BE2C (cell line): ENCODE results near the gene SLAMF9.
"Not testable (repeated sequence)": the region's sequence is repeated elsewhere in the genome, so short reads cannot be mapped to it uniquely, and the experiment has no call there.

Source experiments
- DNase-seq: peaks from one replicate; pipeline ENCODE4 v3.0.0-alpha.2; 2020
- H3K27me3 ChIP-seq: fragments of 250-450 bp; sonication (Bioruptor Pico); 2 replicates; pipeline ENCODE4 v1.5.1; 2020; ENCODE audit warnings: mild to moderate bottlenecking
- H3K36me3 ChIP-seq: fragments of 250-450 bp; sonication (Bioruptor Pico); 2 replicates; pipeline ENCODE4 v1.5.1; 2020; ENCODE audit warnings: mild to moderate bottlenecking
- H3K4me1 ChIP-seq: fragments of 250-450 bp; sonication (Bioruptor Pico); 2 replicates; pipeline ENCODE4 v1.5.1; 2020
- H3K4me3 ChIP-seq: 2 replicates; pipeline ENCODE4 v1.5.1; 2011; ENCODE audit warnings: low read depth, low read length
- H3K9me3 ChIP-seq: fragments of 250-450 bp; sonication (Bioruptor Pico); 2 replicates; pipeline ENCODE4 v1.5.1; 2020
- TF ChIP-seq, protein P1 (sequence below): IDR thresholded peaks from 2 replicates; pipeline ENCODE4 v1.5.1; 2012; ENCODE audit warnings: mild to moderate bottlenecking, low read depth, low read length

The SLAMF9 gene

DNA sequence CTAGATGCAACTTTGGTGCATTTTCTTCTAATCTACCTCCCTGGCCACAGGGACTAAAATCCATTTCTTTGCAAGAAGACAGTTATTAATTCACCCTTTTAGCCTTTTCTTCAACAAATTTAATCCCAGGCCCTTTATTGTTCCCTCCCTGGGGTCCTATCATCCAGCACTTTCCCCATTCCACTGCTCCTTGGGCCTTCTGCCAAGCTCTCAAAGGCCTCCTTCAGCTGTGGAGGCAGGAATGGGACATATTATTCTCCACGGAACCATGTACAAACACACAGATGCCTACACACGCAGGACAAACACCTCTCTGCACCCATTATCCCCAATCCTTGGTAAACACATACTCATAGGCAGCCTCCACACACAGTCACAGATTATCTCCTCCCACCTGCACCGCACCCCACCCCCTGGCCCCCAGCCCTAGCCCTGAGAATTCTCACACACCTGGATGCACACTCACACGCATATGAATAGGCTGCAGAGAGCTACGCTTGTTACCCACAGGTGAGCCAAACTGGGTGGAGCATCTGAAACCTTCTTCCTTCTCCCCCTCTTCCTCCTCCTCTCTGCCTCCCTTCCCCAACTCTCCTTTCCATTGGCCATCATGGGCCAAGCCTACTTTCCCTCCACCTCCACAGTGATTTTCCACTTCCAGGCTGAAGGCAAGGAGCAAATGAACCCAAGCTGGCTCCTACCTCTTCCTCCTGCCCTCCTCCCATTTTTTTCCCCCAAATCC lies 40.4 kb downstream of the SLAMF9 start:
- peaks cover 36% of the 10 kb centered on the region for H3K4me1 ChIP-seq

DNA sequence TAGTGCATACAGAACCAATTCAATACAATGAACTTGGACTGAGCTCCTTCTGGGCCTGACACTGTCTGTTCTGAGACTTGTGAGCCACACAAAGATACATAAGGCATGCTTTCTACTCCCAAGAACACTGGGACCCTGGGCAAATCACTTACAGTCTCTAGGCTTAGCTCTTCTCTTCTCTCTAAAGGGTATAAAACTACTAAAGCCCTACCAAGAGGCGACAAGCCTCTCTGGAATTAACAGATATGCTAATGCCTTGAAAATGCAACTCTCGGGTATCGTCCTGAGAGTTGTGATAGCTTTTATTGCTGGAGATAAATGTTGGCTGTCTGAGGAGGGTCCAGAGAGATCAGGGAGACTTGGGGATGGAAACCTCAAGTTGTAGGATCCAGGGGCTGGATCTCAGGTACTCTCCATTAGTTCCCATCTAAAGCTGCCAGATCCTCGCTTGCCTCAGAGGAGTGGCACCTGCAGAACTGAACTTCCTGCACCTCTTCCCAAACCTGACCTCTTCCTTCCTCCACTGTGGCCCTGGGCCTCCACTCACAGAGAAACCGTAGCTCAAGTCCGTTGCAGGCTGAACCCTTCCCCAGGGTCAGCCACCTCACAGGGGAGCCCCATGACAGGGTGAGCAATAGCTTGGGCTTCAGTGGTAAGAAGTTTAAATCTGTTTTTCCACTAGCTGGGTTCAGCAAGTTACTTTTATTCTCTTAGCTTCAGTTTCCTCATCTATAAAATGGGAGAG lies 42.5 kb downstream of the SLAMF9 start:
- TF ChIP-seq, protein P1, sequence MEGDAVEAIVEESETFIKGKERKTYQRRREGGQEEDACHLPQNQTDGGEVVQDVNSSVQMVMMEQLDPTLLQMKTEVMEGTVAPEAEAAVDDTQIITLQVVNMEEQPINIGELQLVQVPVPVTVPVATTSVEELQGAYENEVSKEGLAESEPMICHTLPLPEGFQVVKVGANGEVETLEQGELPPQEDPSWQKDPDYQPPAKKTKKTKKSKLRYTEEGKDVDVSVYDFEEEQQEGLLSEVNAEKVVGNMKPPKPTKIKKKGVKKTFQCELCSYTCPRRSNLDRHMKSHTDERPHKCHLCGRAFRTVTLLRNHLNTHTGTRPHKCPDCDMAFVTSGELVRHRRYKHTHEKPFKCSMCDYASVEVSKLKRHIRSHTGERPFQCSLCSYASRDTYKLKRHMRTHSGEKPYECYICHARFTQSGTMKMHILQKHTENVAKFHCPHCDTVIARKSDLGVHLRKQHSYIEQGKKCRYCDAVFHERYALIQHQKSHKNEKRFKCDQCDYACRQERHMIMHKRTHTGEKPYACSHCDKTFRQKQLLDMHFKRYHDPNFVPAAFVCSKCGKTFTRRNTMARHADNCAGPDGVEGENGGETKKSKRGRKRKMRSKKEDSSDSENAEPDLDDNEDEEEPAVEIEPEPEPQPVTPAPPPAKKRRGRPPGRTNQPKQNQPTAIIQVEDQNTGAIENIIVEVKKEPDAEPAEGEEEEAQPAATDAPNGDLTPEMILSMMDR = no peak
- peaks cover 33% of the 10 kb centered on the region for H3K4me1 ChIP-seq
- H3K9me3 ChIP-seq = no peaks in the 10 kb centered on the region
- no peak overlapping the region for H3K4me3 ChIP-seq
- H3K36me3 ChIP-seq = no peaks in the 10 kb centered on the region
- no peaks in the 10 kb centered on the region for H3K27me3 ChIP-seq
- no peak for DNase-seq

More for the DNA sequence above, 40.4 kb downstream of the SLAMF9 start:
- DNase-seq = no peak
- TF ChIP-seq, protein P1 = no peak
- no peak overlapping the region for H3K4me3 ChIP-seq
- H3K36me3 ChIP-seq = 0 out of 2 replicates have a peak, but pooled peaks cover under 1% of the 10 kb centered on the region
- H3K9me3 ChIP-seq = no peaks in the 10 kb centered on the region; the same call in 1 of the 2 replicates
- H3K27me3 ChIP-seq = no peaks in the 10 kb centered on the region

DNA sequence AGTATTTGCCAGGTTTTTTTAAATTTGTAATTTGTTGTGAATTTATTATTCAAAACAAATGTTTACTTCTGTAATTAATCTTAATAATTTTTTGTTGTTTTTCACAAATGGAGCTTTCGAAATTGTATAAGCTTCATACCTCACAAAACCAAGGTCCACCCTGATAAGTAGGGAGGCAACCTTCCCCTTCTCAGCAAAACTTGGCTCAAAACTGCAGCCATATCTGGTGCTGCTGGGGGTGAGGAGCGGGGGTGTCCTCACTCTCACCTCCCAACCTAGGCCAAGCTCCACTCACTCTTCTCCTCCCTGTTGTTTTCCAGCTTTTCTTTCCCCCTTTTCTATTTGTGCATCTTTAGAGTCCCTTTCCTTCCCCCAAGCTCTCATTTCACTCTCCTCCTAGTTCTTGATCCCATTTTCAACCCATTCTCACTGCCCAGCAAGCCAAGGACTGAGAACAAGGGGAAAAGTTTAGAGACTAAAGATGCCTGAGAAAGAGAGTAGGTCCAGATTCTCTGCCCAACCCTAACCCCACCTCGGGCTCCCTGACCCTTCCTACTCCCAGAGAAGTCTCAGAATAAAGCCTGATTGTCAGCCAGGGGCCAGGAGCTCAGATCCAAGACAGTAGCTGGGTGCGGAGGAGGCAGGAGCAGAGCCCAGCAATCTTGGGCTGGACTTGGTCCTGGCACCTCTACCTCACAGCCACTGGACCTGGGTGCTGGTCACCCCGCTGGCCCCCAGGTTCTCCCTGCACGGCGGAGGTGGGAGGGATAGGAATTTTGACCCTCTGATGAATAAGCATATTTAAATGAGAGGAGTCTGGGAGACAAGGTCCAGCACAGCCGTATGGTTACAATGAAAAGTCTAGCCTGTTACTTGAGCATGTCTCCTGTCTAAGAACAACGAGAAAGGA lies 45.8 kb downstream of the SLAMF9 start:
- TF ChIP-seq, protein P1 = no peak
- no peak overlapping the region for H3K4me3 ChIP-seq
- H3K36me3 ChIP-seq = no peaks in the 10 kb centered on the region
- DNase-seq = no peak
- no peaks in the 10 kb centered on the region for H3K9me3 ChIP-seq
- peaks cover 23% of the 10 kb centered on the region for H3K4me1 ChIP-seq
- no peaks in the 10 kb centered on the region for H3K27me3 ChIP-seq

DNA sequence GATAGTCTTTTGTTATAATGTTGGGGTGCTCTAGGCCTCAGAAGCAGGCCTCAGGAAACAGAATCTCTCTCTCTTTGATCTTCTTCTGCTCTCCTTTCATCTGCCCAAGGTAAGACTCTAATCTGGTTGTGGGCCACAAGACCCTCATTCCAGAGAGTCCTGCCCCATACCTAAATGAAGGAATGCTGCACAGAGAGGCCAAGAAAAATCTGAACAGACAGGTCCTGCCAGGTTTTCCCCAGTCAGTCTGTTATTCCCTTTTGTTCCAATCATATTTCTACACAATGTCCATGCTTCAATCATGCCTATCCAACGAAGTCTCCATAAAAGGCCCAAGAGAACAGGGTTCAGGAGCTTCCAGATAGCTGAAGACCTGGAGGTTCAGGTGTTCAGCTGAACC lies 47.1 kb downstream of the SLAMF9 start:
- Histone ChIP-seq H3K4me3 (no peak overlapping the region), H3K9me3 (no peaks in the 10 kb centered on the region), H3K4me1 (peaks cover 23% of the 10 kb centered on the region), H3K27me3 (no peaks in the 10 kb centered on the region), H3K36me3 (no peaks in the 10 kb centered on the region)
- DNase-seq = no peak
- TF ChIP-seq, protein P1 = no peak

DNA sequence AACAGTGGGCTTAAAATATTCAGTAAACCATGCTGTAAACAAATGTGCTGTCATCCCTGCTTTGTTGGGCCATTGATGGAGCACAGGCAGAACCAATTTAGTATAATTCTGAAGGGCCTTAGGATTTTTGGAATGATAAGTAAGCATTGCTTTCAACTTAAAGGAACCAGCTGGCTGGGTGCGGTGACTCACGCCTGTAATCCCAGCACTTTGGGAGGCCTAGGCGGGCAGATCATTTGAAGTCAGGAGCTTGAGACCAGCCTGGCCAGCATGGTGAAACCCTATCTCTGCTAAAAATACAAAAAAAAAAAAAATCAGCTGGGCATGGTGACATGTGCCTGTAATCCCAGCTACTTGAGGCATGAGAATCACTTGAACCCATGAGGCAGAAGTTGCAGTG lies 50.0 kb downstream of the SLAMF9 start:
- H3K9me3 ChIP-seq, H3K27me3 ChIP-seq, H3K36me3 ChIP-seq, H3K4me1 ChIP-seq, DNase-seq, H3K4me3 ChIP-seq: not testable (repeated sequence)

DNA sequence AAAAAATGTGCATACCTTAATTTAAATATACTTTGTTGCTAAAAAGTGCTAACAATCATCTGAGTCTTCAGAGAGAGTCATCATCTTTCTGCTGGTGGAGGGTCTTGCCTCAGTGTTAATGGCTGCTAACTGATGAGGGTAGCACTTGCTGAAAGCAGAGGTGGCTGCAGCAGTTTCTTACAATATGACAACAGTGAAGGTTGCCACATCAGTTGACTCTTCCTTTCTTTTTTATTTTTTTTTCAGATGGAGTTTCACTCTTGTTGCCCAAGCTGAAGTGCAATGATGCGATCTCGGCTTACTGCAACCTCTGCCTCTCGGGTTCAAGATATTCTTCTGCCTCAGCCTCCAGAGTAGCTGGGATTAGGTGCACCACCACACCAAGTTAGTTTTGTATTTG lies 51.5 kb downstream of the SLAMF9 start:
- TF ChIP-seq, protein P1 = no peak
- Histone ChIP-seq H3K36me3 (no peaks in the 10 kb centered on the region), H3K27me3 (no peaks in the 10 kb centered on the region), H3K4me1 (peaks cover 7% of the 10 kb centered on the region; the same call in 1 of the 2 replicates), H3K4me3 (no peak overlapping the region), H3K9me3 (no peaks in the 10 kb centered on the region)
- no peak for DNase-seq
